HG03108 (cell line): ENCODE results near the gene BICD1.

Experiments used
- ATAC-seq: cut with Tn5 transposase; IDR thresholded peaks from one replicate; pipeline ENCODE4 v1.9.1; 2021; ENCODE audit warnings: moderate library complexity; ENCODE audit not compliant: unreplicated experiment

BICD1 gene

GRCh38 chr12:32140877-32141276 is 34.2 kb downstream of the BICD1 start:
- no peak for ATAC-seq

GRCh38 chr12:32145096-32145495 is 38.4 kb downstream of the BICD1 start:
- no peak for ATAC-seq

- ATAC-seq = peak; percentile 72
Observed at GRCh38 chr12:32146074-32146873, 39.6 kb downstream of the BICD1 start.

GRCh38 chr12:32148372-32148771 is 41.7 kb downstream of the BICD1 start:
- no peak for ATAC-seq

- no peak for ATAC-seq
Observed at GRCh38 chr12:32149489-32149888, 42.8 kb downstream of the BICD1 start.

- no peak for ATAC-seq
Observed at GRCh38 chr12:32151086-32151485, 44.4 kb downstream of the BICD1 start.

GRCh38 chr12:32151552-32151951 is 44.9 kb downstream of the BICD1 start:
- no peak for ATAC-seq

- no peak for ATAC-seq
Observed at GRCh38 chr12:32155041-32155440, 48.4 kb downstream of the BICD1 start.

- no peak for ATAC-seq
Observed at GRCh38 chr12:32155961-32156529, 49.4 kb downstream of the BICD1 start.

GRCh38 chr12:32158525-32158924 is 51.9 kb downstream of the BICD1 start:
- ATAC-seq = no peak

- ATAC-seq = no peak
Observed at GRCh38 chr12:32159381-32159780, 52.7 kb downstream of the BICD1 start.

- ATAC-seq = no peak
Observed at GRCh38 chr12:32159925-32160324, 53.3 kb downstream of the BICD1 start.

- ATAC-seq = no peak
Observed at GRCh38 chr12:32161058-32161457, 54.4 kb downstream of the BICD1 start.

GRCh38 chr12:32163596-32163995 is 56.9 kb downstream of the BICD1 start:
- no peak for ATAC-seq

GRCh38 chr12:32166510-32166909 is 59.9 kb downstream of the BICD1 start:
- ATAC-seq = no peak

- ATAC-seq = no peak
Observed at GRCh38 chr12:32170437-32170998, 63.9 kb downstream of the BICD1 start.

GRCh38 chr12:32171211-32171610 is 64.6 kb downstream of the BICD1 start:
- no peak for ATAC-seq

GRCh38 chr12:32176606-32177005 is 70.0 kb downstream of the BICD1 start:
- ATAC-seq = no peak

GRCh38 chr12:32178341-32179010 is 71.8 kb downstream of the BICD1 start:
- ATAC-seq = no peak

GRCh38 chr12:32179011-32179395 is 72.4 kb downstream of the BICD1 start:
- no peak for ATAC-seq

- no peak for ATAC-seq
Observed at GRCh38 chr12:32181498-32182175, 75.0 kb downstream of the BICD1 start.
